ENCODE data around the gene GAL3ST3.
"Not testable (repeated sequence)": the region's sequence is repeated elsewhere in the genome, so short reads cannot be mapped to it uniquely, and the experiment has no call there.

GAL3ST3 gene

GRCh38 chr11:66015454-66015881 lies 33.5 kb downstream of the GAL3ST3 start:
- H3K27me3 ChIP-seq: peaks cover 17% of the 10 kb centered on the region
- no peaks in the 10 kb centered on the region for H3K9me3 ChIP-seq
- H3K4me2 ChIP-seq: no peak overlapping the region
- TF ChIP-seq Cebpa-rat (IDR thresholded peaks at IDR 0.05): no peak
- H3K4me1 ChIP-seq: peaks cover 27% of the 10 kb centered on the region
- 0 out of 2 replicates have a peak overlapping the region, but pooled peaks have one; percentile 30 for H3K27ac ChIP-seq
- no peaks in the 10 kb centered on the region for H3K36me3 ChIP-seq
- H3K4me3 ChIP-seq: no peak overlapping the region
- H4K20me1 ChIP-seq: no peaks in the 10 kb centered on the region
- H3K9ac ChIP-seq: no peak overlapping the region

GRCh38 chr11:66014804-66015453 lies 34.0 kb downstream of the GAL3ST3 start:
- Histone ChIP-seq H3K4me3 (no peak overlapping the region), H3K4me2 (no peak overlapping the region), H3K27me3 (peaks cover 18% of the 10 kb centered on the region), H3K36me3 (no peaks in the 10 kb centered on the region), H4K20me1 (no peaks in the 10 kb centered on the region), H3K4me1 (peaks cover 22% of the 10 kb centered on the region), H3K9me3 (no peaks in the 10 kb centered on the region), H3K9ac (no peak overlapping the region), H3K27ac (0 out of 2 replicates have a peak overlapping the region, but pooled peaks have one; percentile 30)
- no peak for TF ChIP-seq Cebpa-rat (IDR thresholded peaks at IDR 0.05)

GRCh38 chr11:66013762-66014100 lies 35.2 kb downstream of the GAL3ST3 start:
- Histone ChIP-seq H3K4me1 (peaks cover 30% of the 10 kb centered on the region), H3K4me3 (no peak overlapping the region), H3K9me3 (no peaks in the 10 kb centered on the region), H3K4me2 (no peak overlapping the region), H3K27me3 (peaks cover 18% of the 10 kb centered on the region), H3K36me3 (no peaks in the 10 kb centered on the region), H3K27ac (no peak overlapping the region), H4K20me1 (no peaks in the 10 kb centered on the region), H3K9ac (no peak overlapping the region)
- TF ChIP-seq Cebpa-rat (IDR thresholded peaks at IDR 0.05): no peak

GRCh38 chr11:66012946-66013761 lies 35.8 kb downstream of the GAL3ST3 start:
- peaks cover 18% of the 10 kb centered on the region for H3K27me3 ChIP-seq
- no peak overlapping the region for H3K9ac ChIP-seq
- no peaks in the 10 kb centered on the region for H4K20me1 ChIP-seq
- H3K4me3 ChIP-seq: no peak overlapping the region
- H3K4me2 ChIP-seq: no peak overlapping the region
- peaks cover 35% of the 10 kb centered on the region for H3K4me1 ChIP-seq
- no peak overlapping the region for H3K27ac ChIP-seq
- no peaks in the 10 kb centered on the region for H3K9me3 ChIP-seq
- no peak for TF ChIP-seq Cebpa-rat (IDR thresholded peaks at IDR 0.05)
- H3K36me3 ChIP-seq: no peaks in the 10 kb centered on the region

GRCh38 chr11:66012371-66012945 lies 36.5 kb downstream of the GAL3ST3 start:
- H3K27me3 ChIP-seq: peaks cover 18% of the 10 kb centered on the region
- H3K9me3 ChIP-seq: no peaks in the 10 kb centered on the region
- no peak overlapping the region for H3K4me3 ChIP-seq
- H3K4me2 ChIP-seq: no peak overlapping the region
- no peaks in the 10 kb centered on the region for H4K20me1 ChIP-seq
- no peak overlapping the region for H3K9ac ChIP-seq
- TF ChIP-seq Cebpa-rat (IDR thresholded peaks at IDR 0.05): no peak
- no peak overlapping the region for H3K27ac ChIP-seq
- H3K4me1 ChIP-seq: peaks cover 42% of the 10 kb centered on the region
- no peaks in the 10 kb centered on the region for H3K36me3 ChIP-seq

- TF ChIP-seq Cebpa-rat (IDR thresholded peaks at IDR 0.05): no peak
- Histone ChIP-seq H3K9ac (no peak within 1 kb of the TSS), H3K9me3 (no peaks in the 10 kb centered on the region), H4K20me1 (no peaks in the 10 kb centered on the region), H3K27ac (no peak within 1 kb of the TSS), H3K4me1 (peaks cover 47% of the 10 kb centered on the region), H3K4me3 (no peak within 1 kb of the TSS), H3K36me3 (no peaks in the 10 kb centered on the region), H3K27me3 (peaks cover 18% of the 10 kb centered on the region), H3K4me2 (no peak within 1 kb of the TSS)
Observed at GRCh38 chr11:66011785-66012303, 37.1 kb downstream of the GAL3ST3 start, which contains the start of gene CST6. Gene CST6 (plus strand): TSS chr11:66012008. CDS start chr11:66012045, 37 bp downstream.

- Histone ChIP-seq H3K4me3 (no peak overlapping the region), H3K4me1 (peaks cover 47% of the 10 kb centered on the region), H3K9me3 (no peaks in the 10 kb centered on the region), H3K9ac (no peak overlapping the region), H3K27me3 (peaks cover 18% of the 10 kb centered on the region), H3K36me3 (peaks cover 4% of the 10 kb centered on the region), H4K20me1 (no peaks in the 10 kb centered on the region), H3K27ac (no peak overlapping the region), H3K4me2 (no peak overlapping the region)
- no peak for TF ChIP-seq Cebpa-rat (IDR thresholded peaks at IDR 0.05)
Observed at GRCh38 chr11:66011239-66011784, 37.6 kb downstream of the GAL3ST3 start.

- not testable (repeated sequence) for H3K4me3 ChIP-seq, H3K27ac ChIP-seq, H3K9ac ChIP-seq, H3K4me2 ChIP-seq, H3K9me3 ChIP-seq, H4K20me1 ChIP-seq
- Histone ChIP-seq H3K27me3 (peaks cover 18% of the 10 kb centered on the region), H3K36me3 (peaks cover 17% of the 10 kb centered on the region), H3K4me1 (peaks cover 42% of the 10 kb centered on the region)
Observed at GRCh38 chr11:66010036-66010435, 38.9 kb downstream of the GAL3ST3 start.

- Histone ChIP-seq H3K4me3 (no peak overlapping the region), H3K9ac (no peak overlapping the region), H3K27ac (peak overlapping the region; percentile 49; the same call in 1 of the 2 replicates), H3K4me1 (peaks cover 44% of the 10 kb centered on the region), H3K27me3 (peaks cover 18% of the 10 kb centered on the region), H4K20me1 (peaks cover 1% of the 10 kb centered on the region), H3K4me2 (peak overlapping the region; percentile 61), H3K36me3 (peaks cover 30% of the 10 kb centered on the region), H3K9me3 (no peaks in the 10 kb centered on the region)
- TF ChIP-seq Cebpa-rat (IDR thresholded peaks at IDR 0.05): no peak
Observed at GRCh38 chr11:66008468-66009101, 40.4 kb downstream of the GAL3ST3 start.
